ENCODE measurements around the gene RASL12. TPM values are rescaled to one million over a fixed set of nuclear protein-coding genes. Genes with fewer than 3 reads are reported as not detected.

Gene RASL12
- polyA plus RNA-seq, 1 experiment = 0.16 TPM

DNA sequence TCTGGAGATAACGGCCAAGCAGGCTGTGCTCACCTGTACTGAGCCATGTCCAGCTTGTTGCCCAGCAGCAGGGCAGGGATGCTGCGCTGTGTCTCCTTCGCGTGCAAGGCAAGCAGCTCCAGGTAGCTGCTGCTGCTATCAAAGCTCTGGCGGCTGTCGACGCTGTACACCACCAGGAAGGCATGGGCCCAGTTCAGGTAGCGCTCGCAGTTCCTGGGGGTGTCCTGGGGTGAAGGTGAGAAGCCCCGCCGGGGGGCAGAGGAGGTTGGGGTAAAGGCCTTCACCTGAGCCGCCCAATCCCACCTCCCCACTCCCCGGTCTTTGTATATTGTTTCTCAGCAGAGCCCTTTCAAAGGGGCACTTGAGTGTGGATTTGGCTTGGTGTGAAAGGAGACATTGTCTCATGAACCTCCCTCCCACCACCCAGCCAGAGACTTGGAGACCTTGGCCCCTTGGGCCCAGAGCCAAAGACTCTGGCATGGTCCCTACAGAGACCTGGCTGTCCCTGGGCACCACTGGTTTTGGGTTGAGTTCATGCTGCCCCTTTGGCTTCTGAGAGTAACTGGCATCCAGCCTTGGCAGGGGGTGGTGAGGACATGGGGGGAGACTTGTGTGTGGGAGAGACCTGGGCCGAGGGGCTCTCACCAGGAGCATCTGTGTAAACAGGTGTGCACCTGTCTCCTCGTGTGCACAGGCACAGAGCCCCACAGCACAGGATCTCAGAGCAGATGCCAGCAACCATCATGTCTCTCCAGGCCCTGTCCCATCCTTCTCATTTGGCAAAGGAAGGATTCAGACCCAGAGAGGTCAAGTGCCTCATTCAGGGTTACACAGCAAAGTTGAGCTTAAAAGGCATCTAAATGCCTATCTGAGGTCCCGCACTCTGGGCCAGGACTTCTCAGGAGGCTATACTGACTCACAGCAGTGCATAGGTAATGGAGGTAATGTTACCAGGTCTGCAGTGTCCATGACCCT is 9.1 kb downstream of the RASL12 start:
- ChIA-PET CTCF (interaction anchor here (0.8 to 10.8 kb wide), 4 partner anchors 15 to 42 kb away, joined by 3 to 301 read pairs (median 24); partner anchors contain the start of gene KBTBD13), POLR2A (no interaction called here)
- no peak for DNase-seq (ENCODE audit: low read depth)
- Histone ChIP-seq H3K27me3 (ENCODE audit: control insufficient read depth, insufficient read depth, low read length) (peaks cover 12% of the 10 kb centered on the region), H3K36me3 (ENCODE audit: control insufficient read depth, insufficient read depth, low read length) (no peaks in the 10 kb centered on the region), H3K4me3 (ENCODE audit: low read depth, low read length) (no peak overlapping the region)
- TF ChIP-seq, protein P1, sequence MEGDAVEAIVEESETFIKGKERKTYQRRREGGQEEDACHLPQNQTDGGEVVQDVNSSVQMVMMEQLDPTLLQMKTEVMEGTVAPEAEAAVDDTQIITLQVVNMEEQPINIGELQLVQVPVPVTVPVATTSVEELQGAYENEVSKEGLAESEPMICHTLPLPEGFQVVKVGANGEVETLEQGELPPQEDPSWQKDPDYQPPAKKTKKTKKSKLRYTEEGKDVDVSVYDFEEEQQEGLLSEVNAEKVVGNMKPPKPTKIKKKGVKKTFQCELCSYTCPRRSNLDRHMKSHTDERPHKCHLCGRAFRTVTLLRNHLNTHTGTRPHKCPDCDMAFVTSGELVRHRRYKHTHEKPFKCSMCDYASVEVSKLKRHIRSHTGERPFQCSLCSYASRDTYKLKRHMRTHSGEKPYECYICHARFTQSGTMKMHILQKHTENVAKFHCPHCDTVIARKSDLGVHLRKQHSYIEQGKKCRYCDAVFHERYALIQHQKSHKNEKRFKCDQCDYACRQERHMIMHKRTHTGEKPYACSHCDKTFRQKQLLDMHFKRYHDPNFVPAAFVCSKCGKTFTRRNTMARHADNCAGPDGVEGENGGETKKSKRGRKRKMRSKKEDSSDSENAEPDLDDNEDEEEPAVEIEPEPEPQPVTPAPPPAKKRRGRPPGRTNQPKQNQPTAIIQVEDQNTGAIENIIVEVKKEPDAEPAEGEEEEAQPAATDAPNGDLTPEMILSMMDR (IDR thresholded peaks at IDR 0.05; ENCODE audit: insufficient read depth, low read depth, low read length) = no peak

DNA sequence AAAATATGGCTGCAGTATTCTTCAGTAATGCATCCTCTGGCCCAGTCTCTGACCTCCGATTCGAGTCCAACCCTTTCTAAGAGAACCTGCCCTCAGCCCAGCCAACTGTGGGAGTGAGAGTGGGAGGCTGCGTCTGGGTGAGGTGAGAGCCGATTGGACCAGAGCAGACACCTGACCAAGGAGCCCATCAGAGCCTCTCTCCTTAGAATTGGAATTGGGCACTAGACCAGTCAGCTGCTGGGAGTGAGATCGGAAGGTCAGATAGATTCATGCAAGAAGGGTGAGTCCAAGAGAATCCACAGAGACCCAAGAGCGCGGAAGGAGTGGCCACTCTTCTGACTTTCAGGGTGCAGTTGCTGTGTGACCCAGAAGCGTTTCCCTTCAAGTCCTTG is 10.2 kb downstream of the RASL12 start:
- CTCF ChIA-PET = interaction anchor here (0.8 to 10.8 kb wide), 3 partner anchors 10 to 24 kb away, joined by 3 to 301 read pairs (median 57); partner anchors contain the start of genes KBTBD13 and RASL12
- peaks cover 7% of the 10 kb centered on the region for H3K27me3 ChIP-seq (ENCODE audit: control insufficient read depth, insufficient read depth, low read length)
- H3K36me3 ChIP-seq (ENCODE audit: control insufficient read depth, insufficient read depth, low read length) = no peaks in the 10 kb centered on the region

DNA sequence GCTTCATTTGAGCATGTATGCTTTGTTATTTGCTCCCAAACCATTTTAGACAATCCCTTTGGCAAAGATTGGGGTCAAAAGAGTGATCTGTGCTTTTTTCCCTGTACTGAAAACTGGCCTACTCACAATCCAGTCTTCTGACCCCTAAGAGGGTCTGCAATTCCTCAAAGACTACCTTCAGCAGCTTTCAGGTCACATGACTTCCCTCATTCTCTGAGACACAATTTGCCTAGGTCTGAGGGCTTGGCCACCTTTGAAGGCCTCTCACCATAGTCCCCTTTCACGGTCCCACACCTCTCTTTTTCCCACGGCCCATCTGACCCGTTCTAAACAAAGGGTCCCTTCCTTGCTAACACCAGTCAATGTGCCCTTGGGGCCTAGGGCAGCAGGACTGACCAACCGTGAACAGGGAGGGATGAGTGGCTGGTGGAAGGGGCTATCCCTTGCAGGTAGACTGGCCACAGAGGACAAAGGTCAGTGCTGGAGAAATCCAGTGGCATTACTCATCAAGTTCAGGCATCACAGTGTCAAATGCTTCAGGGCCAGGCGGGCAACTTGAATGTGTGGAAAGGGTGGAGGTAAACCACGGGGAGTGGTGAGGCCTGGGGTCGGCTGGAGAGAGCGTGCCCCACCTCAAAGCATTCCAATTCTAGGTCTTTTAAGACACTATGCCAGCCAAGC is 10.8 kb downstream of the RASL12 start:
- DNase-seq (ENCODE audit: low read depth) = no peak

More for the DNA sequence above, 10.2 kb downstream of the RASL12 start:
- H3K4me3 ChIP-seq (ENCODE audit: low read depth, low read length) = no peak overlapping the region
- TF ChIP-seq, protein P1 (IDR thresholded peaks at IDR 0.05; ENCODE audit: insufficient read depth, low read depth, low read length) = no peak
- POLR2A ChIA-PET = no interaction called here
- DNase-seq (ENCODE audit: low read depth) = no peak

DNA sequence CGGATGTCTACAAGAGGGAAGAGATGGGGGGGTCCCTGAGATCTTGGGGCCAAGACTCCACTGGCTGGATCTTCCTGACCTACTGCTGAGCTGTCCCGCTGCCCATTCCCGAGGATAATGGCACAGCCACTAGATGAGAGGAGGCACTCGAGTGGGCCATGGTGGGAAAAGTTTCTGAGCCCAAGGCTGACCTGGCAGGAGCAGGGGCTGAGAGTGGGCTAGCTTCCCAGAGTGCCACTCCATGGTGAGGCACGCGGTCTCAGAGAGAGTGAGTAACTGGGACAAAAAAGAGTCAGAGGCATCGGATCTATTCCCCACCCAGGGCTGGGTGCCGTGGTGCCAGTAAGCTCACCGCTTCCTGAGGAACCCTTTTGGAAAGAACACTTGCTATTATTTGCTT is 11.7 kb downstream of the RASL12 start:
- TF ChIP-seq, protein P1 (IDR thresholded peaks at IDR 0.05; ENCODE audit: insufficient read depth, low read depth, low read length) = no peak
- peaks cover 7% of the 10 kb centered on the region for H3K27me3 ChIP-seq (ENCODE audit: control insufficient read depth, insufficient read depth, low read length)
- H3K4me3 ChIP-seq (ENCODE audit: low read depth, low read length) = no peak overlapping the region
- no peaks in the 10 kb centered on the region for H3K36me3 ChIP-seq (ENCODE audit: control insufficient read depth, insufficient read depth, low read length)
- DNase-seq (ENCODE audit: low read depth) = no peak
- CTCF ChIA-PET = interaction anchor here (1.7 to 10.8 kb wide), 6 partner anchors 11 to 45 kb away, joined by 7 to 301 read pairs (median 44); partner anchors contain the start of genes KBTBD13, RASL12 and SLC51B
- POLR2A ChIA-PET = no interaction called here

More for the DNA sequence above, 10.8 kb downstream of the RASL12 start:
- Histone ChIP-seq H3K27me3 (ENCODE audit: control insufficient read depth, insufficient read depth, low read length) (peaks cover 7% of the 10 kb centered on the region), H3K36me3 (ENCODE audit: control insufficient read depth, insufficient read depth, low read length) (no peaks in the 10 kb centered on the region), H3K4me3 (ENCODE audit: low read depth, low read length) (no peak overlapping the region)
- CTCF ChIA-PET = interaction anchor here (5.6 to 10.8 kb wide), 3 partner anchors 11 to 44 kb away, joined by 57 to 301 read pairs (median 70); partner anchors contain the start of genes KBTBD13 and RASL12
- TF ChIP-seq, protein P1 (IDR thresholded peaks at IDR 0.05; ENCODE audit: insufficient read depth, low read depth, low read length) = no peak
- POLR2A ChIA-PET = no interaction called here

Data from BJ (cell line).